GM21367 (cell line): ENCODE measurements around the gene CR1.
"Not testable (repeated sequence)": the region's sequence is repeated elsewhere in the genome, so short reads cannot be mapped to it uniquely, and the experiment has no call there.

Experiments
- ATAC-seq: cut with Tn5 transposase; IDR thresholded peaks from one replicate; pipeline ENCODE4 v1.9.1; 2021; ENCODE audit not compliant: unreplicated experiment

The CR1 gene

DNA sequence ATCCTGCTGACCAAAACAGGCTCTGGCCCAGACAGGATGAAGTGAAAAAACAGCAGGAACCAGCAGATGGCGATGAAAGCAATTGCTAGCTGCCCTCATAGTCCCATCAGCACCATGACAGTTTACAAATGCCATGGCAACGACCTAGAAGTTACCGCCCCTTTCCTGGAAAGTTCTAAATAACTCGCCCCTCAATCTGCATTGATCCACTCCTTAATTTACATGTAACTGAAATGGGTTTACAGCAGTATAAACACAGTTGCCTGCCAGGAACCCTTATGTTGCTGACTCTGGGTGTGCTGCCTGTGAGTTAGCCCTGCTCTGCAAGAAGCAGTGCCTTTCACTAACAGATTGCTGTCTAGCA lies 83.5 kb downstream of the CR1 start:
- ATAC-seq, result peak; percentile 86

DNA sequence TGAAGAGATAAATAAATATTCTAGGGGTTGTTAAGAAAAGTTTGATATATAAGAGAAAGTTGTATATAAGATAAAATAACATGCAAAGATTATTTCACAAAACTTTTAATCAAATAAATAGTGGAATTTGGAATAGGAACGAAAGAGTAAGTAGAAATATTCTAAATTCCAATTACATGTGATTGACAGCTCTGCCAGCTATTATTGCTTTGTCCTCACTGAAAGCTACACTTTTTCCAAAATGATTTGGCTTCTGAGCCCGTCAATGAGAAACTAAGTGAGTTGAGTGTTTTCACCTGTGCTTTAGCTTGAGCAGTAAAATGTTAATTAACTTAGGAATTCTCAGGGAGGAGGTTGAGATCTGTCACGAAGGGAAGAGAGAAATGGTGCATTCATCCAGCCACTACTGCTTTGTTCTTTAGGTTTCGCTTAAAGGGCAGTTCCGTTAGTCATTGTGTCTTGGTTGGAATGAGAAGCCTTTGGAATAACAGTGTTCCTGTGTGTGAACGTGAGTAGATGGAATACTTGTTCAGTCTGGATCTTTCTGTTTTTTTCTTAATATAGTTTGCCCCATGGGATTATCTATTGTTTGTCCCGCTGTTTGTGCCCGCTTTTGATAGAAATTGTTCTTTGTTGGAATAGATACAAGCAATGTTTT lies 85.7 kb downstream of the CR1 start:
- ATAC-seq, result no peak

DNA sequence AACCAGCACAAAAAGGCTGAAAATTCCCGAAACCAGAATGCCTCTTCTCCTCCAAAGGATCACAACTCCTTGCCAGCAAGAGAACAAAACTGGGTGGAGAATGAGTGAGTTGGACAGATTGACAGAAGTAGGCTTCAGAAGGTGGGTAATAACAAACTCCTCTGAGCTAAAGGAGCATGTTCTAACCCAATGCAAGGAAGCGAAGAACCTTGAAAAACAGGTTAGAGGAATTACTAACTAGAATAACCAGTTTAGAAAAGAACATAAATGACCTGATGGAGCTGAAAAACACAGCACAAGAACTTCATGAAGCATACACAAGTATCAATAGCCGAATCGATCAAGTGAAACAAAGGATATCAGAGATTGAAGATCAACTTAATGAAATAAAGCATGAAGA lies 93.5 kb downstream of the CR1 start:
- not testable (repeated sequence) for ATAC-seq

DNA sequence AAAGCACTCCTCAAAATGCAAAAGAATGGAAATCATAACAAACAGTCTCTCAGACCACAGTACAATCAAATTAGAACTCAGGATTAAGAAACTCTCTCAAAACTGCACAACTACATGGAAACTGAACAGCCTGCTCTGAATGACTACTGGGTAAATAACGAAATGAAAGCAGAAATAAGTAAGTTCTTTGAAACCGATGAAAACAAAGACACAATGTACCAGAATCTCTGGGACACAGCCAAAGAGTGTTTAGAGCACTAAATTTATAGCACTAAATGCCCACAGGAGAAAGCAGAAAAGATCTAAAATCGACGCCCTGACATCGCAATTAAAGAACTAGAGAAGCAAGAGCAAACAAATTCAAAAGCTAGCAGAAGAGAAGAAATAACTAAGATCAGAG lies 95.2 kb downstream of the CR1 start:
- not testable (repeated sequence) for ATAC-seq

DNA sequence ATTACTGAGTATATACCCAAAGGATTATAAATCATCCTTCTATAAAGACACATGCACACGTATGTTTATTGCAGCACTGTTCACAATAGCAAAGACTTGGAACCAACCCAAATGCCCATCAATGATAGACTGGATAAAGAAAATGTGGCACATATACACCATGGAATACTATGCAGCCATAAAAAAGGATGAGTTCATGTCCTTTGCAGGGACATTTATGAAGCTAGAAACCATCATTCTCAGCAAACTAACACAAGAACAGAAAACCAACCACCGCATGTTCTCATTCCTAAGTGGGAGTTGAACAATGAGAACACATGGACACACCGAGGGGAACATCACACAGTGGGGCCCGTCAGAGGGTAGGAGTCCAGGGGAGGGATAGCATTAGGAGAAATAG lies 98.1 kb downstream of the CR1 start:
- not testable (repeated sequence) for ATAC-seq

DNA sequence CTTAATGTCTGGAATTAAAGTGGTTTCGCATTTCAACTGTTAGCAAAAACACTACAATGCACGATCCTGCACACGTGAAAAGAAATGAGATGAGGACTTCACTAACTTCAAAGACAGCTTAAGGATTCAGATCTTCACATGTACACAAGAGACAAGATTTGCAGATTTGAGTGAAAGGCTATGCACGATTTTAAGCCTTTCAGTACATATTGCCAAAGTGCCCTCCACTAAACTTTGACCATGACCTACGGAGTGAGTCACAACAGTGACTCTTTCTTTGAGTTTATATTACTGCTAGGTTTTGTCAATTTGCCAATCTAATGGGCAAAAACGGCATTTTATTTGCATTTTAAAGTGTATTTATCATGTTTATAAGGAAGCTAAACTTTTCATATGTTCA lies 107.8 kb downstream of the CR1 start:
- no peak for ATAC-seq

DNA sequence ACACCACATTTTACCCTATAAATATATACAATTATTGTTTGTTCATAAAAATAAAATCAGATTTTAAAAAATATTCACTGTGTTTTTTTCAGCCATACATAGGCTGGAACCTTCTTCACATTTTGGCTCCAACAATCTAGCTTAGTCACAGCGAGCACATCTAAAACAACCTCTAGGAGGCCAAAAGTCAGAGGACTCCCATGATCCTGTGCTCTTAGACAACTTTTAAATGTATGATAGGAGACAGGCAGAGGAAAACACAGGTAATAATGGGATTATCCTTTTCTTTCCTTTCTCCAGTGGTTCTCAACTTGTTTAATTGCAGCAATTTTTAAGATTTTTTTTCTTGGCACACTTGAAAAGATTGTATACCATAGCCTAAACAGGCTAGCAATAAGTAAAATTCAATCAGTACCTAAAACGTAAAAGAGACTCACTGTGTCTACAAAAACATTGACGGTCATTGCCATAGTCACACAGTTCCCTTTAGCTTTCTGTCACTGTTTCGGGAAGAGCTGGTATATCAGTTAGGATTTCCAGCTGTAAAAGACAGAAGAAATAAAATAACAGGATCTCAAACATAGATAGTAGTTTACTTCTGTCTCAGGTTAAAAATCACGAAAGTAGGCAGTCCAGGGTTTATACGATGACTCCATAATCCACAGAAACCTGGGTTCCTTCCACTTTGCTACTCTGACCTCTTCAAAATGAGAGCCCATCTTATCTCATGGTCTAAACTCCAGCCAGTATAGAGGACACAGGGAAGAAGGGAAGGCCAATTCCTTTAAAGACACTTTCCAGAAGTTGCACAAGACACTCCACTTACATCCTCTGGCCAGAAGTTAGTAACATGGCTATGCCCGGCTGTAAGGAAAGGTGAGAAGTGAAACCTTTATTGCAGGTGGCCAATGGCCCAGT lies 109.7 kb downstream of the CR1 start:
- no peak for ATAC-seq

DNA sequence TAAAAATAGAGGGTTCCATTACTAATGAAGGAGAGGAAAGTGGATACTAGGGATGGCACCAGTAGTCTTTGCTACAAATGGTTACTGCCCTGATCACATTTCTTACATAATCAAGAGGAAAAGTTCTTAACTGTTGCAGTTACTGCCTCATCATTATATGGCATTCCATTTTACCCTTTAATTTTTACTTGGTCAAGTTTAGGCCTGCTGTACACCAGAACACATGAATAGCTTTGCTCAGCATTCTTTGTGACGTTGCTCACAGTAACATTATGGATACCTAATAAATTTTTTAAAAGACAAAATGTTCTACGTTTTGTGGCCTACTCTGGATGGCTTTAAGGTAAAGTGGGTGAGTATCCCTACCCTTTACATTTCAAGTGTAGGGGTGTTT lies 110.4 kb downstream of the CR1 start:
- ATAC-seq, result no peak

DNA sequence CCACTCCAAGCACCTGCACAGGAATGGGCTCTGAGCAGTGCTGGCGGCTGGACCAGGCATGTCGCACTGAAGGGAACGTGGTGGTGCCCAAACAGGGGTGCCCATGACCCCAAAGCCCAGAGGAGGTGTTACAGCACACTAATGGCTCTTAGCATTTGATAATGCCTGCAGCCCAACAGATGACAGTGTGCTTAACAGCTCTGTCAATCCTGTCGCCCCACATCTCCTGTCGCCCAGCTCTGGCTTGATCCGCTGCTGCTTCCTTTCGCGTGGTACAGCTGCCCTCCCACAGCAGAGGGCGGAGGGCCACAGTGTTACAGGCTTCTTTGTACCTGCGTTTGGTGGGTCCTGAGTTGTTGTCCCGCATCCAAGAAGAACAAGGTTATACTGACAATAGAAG lies 116.8 kb downstream of the CR1 start:
- ATAC-seq, result no peak

DNA sequence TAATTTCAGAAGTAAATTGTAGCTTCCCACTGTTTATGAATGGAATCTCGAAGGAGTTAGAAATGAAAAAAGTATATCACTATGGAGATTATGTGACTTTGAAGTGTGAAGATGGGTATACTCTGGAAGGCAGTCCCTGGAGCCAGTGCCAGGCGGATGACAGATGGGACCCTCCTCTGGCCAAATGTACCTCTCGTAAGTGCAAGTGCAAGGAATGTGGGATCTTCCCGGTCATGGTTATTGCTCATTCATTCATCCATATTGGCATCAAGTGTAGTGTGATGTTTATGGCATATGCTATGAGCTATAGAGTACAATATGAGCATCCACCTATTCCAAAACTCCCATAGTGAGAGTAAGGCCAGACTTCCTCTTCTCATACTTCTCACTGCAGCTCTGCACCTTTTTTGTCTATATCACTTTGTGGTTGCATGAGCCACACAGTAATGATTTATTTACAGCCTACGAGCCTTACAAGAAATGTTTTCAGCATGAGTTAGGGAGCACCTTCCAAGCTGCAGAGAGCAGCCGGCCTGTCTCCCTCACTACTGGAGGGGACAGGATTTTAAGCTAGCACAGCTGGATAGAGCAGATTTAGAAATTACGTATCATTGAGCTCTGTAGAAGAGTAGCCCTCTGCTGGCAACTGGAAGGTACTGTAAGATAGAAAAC lies 124.0 kb downstream of the CR1 start:
- peak; percentile 87 for ATAC-seq

DNA sequence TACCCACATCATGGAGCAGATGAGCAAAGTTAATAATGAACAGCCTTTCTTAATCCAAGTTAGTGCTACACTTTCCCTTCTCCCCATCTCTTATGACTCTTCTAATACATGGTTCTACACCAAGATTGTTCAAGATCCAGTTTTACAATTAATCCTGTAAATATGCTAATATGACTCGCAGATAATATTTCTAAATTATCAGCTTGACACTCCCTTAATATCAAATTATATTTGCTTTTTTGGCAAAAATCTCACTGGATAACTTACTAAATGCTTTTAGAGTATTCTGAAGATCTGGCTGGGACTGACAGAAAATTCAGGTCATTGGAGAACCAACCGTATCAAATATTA lies 124.6 kb downstream of the CR1 start:
- ATAC-seq, result no peak

DNA sequence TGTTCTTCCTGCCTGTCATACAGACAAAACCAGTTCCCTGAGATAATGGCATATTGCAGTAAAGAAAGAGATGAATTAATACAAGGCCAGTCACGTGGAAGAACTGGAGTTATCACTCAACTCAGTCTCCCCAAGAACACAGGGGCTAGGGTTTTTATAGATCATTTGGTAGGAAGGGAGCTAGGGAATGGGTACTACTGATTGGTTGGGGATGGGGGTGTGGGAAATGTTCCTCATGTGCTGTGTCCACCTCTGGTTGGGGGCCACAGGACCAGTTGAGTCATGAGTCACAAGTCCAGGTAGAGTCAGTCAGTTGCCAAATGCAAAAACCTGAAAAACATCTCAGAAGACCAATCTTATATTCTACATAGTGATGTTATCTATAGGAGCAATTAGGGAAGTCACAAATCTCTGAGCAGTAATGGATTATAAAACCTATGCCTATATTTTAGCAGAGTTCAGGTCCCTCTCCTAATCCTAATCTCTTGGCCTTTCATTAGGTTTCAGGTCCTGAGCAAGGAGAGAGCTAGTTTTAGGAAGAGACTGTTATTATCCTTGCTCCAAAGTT lies 129.6 kb downstream of the CR1 start:
- not testable (repeated sequence) for ATAC-seq

DNA sequence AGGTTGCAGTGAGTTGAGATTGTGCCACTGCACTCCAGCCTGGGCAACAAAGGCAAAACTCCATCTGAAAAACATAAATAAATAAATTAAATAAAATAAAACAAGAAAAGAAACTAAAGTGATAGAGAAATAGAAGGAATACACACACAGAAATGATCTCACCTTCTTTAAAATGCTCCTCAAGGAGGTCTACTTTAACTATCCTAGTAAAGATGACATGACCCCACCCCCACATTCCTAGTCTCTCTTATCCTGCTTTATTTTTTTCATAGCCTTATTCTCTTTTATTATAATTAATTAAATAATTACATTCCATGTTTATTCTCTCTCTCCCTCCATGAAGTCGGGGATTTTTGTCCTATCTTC lies 131.0 kb downstream of the CR1 start:
- no peak for ATAC-seq

DNA sequence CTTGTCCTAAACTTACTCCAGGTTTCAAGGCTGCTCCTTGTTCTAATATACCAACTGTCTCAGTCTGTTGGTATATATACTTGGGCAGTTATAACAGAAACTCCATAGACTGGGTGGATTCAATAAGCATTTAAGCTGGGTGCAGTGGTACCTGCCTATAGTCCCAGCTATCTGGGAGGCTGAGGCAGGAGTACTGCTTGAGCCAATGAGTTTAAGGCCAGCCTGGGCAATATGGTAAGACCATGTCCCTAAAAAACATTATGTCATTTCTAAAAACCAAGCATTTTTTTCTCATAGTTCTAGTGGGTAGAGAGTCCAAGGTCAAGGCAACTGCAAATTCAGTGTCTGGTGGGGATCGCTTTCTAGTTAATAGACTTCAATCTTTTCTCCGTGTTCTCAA lies 131.5 kb downstream of the CR1 start:
- no peak for ATAC-seq

DNA sequence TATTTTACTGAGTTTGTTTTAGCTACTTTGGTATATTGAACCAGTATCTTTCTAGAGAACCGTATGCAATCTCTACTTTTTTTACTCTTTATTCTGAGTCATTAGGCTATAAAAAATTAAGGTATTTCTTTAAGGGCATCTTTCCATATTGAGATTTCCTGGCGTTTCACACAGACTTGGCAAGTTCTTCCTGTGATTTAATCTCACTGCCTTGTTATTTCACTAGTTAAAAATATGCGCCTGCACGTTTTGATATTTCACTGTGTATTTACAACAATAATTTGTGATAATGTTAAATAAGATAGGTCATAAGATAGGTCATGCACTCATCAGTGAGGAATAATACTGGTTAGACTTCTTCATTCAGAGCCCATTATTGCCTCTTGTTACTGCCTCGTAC lies 132.8 kb downstream of the CR1 start:
- no peak for ATAC-seq

DNA sequence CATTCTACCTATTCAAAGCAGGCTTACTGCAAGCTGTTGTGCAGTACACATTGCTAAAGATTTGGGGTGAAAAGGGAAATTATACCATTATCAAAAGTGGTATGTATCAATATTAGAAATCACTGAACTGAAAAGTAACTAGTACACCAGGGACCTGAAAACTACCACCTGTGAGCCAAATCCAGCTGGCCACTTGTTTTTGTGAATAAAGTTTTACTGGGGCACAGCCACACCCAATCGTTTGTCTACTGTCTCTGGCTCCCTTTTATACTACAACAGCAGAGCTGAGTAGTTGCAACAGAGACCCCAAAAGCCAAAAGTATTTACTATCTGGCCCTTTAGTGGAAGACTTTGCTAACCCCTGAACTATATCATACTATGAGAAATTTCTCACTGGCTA lies 135.2 kb downstream of the CR1 start:
- ATAC-seq, result no peak

DNA sequence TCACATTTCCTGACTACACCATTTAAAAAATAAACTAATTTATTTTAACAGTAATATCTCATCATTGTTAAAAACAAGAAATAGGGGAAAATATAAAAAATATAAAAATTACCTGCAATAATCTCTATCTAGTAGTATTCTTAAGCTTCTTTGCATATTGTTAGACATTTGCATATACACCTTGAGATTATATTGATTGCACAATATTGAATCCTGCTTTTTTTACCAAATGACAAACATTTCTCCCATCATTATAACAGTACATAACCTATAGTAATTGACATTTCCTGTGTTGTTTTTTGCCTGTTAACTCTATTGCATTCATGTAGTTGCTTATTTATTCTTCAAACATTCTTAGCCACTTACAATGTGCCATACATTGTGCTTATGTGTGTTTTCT lies 137.3 kb downstream of the CR1 start:
- ATAC-seq, result no peak

DNA sequence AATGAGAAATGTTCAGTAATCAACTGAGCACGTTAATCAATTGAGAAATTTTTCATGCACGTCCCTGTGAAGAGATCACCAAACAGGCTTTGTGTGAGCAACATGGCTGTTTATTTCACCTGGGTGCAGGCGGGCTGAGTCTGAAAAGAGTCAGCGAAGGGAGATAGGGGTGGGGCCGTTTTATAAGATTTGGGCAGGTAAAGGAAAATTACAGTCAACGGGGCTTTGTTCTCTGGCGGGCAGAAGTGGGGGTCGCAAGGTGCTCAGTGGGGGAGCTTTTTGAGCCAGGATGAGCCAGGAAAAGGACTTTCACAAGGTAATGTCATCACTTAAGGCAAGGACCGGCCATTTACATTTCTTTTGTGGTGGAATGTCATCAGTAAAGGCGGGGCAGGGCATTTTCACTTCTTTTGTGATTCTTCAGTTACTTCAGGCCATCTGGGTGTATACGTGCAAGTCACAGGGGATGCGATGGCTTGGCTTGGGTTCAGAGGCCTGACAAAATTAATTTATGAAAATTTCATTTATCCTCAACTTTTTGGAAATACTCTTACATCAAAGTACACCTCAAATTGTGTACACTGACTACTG lies 137.8 kb downstream of the CR1 start:
- ATAC-seq, result not testable (repeated sequence)

DNA sequence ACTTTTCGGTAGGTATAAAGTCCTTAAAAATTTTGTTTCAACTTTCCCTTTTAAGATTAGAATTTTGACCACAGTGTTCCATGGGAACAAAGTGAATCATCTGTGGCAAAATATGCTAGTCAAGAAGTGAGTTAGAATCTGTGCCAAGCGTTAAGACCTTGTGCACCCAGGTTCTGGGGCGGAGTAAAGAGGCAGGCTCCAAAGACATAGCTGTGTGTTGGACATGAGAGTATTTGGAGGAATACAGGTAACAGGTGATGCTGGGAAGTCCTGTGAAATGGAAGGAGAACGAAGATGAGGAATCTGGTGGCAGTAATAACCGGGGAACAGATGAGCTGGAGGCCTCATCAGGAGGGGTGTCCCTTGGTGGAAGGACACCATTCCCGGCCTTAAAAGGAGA lies 138.3 kb downstream of the CR1 start:
- ATAC-seq, result not testable (repeated sequence)

DNA sequence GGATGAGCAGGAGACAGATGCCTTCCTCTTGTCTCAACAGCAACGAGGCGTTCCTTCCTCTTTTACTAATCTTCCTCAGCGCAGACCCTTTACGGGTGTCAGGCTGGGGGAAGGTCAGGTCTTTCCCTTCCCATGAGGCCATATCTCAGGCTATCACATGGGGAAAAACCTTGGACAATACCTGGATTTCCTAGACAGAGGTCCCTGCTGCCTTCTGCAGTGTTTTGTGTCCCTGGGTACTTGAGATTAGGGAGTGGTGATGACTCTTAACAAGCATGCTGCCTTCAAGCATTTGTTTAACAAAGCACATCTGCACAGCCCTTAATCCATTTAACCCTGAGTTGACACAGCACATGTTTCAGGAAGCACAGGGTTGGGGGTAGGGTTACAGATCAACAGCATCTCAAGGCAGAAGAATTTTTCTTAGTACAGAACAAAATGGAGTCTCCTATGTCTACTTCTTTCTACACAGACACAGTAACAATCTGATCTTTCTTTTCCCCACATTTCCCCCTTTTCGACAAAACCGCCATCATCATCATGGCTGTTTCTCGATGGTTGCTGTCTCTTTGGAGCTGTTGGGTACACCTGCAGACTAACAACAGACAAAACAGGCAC lies 139.7 kb downstream of the CR1 start:
- ATAC-seq, result not testable (repeated sequence)
